Erythroblast (primary cell): Measurements from ENCODE around the gene RHOG.

ENCODE experiments used
- GATA1 ChIP-seq: IDR thresholded peaks from 2 replicates; pipeline ENCODE4 v1.6.1; 2011; ENCODE audit warnings: low read depth, mild to moderate bottlenecking, control low read depth, low read length, moderate library complexity
- POLR2A ChIP-seq: IDR thresholded peaks from 2 replicates; pipeline ENCODE4 v1.6.1; 2011; ENCODE audit warnings: mild to moderate bottlenecking, low read length

DNA sequence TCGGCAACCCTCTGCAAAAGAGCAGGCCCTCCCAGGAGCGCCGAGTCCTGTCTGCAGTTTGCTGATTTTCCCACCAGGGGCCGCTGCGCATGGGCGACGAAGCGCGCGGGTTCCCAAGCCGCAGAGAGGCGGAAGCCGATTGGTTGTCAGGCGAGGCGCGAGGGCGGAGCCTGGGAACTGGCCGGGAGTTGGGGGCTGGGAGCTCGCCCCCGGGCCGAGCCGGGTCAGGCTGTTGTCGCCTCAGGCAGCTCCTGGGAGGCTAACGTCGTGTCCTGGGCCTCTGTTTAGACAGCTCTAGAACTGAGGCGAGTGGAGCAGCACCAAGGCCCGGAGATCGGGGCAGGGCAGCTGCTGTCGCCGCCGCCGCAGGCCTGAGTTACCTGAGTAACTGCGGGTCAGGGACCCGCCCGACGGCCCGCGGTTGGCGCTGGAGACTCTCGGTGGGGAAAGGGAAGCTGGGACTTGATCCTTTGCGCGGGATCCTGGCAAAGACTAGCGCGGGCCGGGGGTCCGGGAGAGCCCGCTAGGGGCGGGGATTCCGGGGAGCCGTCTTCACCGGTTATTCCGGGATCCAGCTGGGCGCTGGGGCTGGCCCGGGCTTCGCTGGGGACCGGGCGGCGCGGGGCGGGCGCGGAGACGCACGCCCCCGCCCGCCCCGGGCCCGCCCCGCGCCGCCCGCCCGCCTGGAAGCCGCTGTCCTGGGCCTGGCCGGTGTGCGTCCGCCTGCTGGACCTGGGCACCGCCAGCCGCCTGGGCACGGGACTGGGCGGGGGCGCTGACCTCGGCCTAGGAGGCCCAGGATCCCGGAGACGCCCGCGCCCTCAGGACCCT, 14.4 kb upstream of the RHOG start, which contains the start of gene STIM1:
- TF ChIP-seq POLR2A (peak; percentile 84), GATA1 (no peak)
